Activated CD4-positive, alpha-beta T cell treated with anti-CD3 and anti-CD28 coated beads, Interleukin-2, amount 10 ng/mL, durations not matched to agents 7 days and 5 days (primary cell): ENCODE measurements around the gene NPW. TPM values are rescaled to one million over a fixed set of nuclear protein-coding genes. Genes with fewer than 3 reads are reported as not detected.

ENCODE experiments used
- CTCF ChIA-PET: fragments of 350-600 bp; sonication (Branson Sonifier 250); formaldehyde crosslinking; loops from one replicate; lab custom pipeline; 2021; ENCODE audit warnings: antibody characterized with exemption; lab: Charles Lee
- POLR2A ChIA-PET: fragments of 350-600 bp; sonication (Branson Sonifier 250); formaldehyde crosslinking; loops from one replicate; lab custom pipeline; 2021; ENCODE audit warnings: antibody characterized with exemption; lab: Charles Lee
- DNase-seq: peaks from one replicate; pipeline ENCODE4 v3.0.0-alpha.2; 2020
- H3K27ac Mint-ChIP-seq: one replicate; pipeline ENCODE4 v1.8.0; 2021; ENCODE audit warnings: mild to moderate bottlenecking, moderate library complexity, mixed read lengths
- H3K27me3 Mint-ChIP-seq: one replicate; pipeline ENCODE4 v1.8.0; 2021; ENCODE audit warnings: mixed read lengths
- H3K36me3 Mint-ChIP-seq: one replicate; pipeline ENCODE4 v1.8.0; 2021; ENCODE audit warnings: low read depth, mixed read lengths
- H3K4me1 Mint-ChIP-seq: one replicate; pipeline ENCODE4 v1.8.0; 2021; ENCODE audit warnings: mixed read lengths
- H3K4me3 Mint-ChIP-seq: one replicate; pipeline ENCODE4 v1.8.0; 2021; ENCODE audit warnings: mild to moderate bottlenecking, moderate library complexity, mixed read lengths
- H3K9me3 Mint-ChIP-seq: one replicate; pipeline ENCODE4 v1.8.0; 2021; ENCODE audit warnings: mixed read lengths
- total RNA-seq, 2 experiments: library from RNA; stranded (reverse); gene quantifications; one replicate each; pipeline ENCODE4 v1.2.3, GENCODE V29; 2021

Gene NPW
- total RNA-seq, 2 experiments from 2014 or later = 0.42 to 0.69 TPM

DNA sequence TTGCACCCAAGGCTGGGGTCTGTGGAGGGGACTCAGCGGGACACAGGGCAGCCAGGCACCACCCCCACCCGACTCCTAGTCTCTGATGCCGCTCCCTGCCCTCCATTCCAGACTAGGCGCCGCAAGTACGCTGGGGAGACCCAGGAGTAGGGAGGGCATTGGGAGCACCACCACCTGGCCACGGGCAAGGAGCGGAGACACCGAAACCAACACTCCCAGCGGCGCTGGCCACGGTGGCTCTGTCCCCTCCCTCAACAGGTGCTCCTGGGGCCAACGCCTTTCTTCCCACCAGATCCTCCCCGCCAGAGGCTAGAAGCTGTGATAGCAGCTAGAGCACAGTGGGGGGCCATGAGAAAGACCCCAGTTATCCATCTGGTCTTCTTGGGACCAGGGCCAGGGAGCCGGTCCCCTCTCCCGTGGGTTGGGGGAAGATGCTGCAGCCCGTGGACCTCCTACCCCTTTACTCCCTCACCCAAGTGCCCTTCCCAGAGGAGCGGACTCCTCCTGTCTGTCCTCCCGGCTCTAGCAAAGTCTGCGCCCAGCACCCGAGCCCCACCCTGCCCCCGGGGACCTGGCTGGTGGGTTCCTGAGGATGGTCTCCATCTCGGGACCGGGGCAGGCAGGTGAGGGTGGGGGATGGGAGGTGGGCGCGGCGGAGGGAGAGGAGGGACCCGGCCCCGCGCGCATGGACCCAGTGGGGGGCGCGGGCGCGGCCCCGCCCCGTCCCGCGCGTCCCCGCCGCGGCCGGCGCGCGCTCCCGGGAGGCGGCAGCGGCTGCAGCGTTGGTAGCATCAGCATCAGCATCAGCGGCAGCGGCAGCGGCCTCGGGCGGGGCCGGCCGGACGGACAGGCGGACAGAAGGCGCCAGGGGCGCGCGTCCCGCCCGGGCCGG lies 30.1 kb upstream of the NPW start, which contains the start of gene SYNGR3:
SYNGR3 (plus strand) TSS at position 762 of the 892 bp plus-strand sequence. CDS start 133 bp downstream, outside the sequence.
- H3K4me1 Mint-ChIP-seq = peaks cover 27% of the 10 kb centered on the region
- DNase-seq = no peak
- peaks cover 21% of the 10 kb centered on the region for H3K27me3 Mint-ChIP-seq
- peaks cover 4% of the 10 kb centered on the region for H3K36me3 Mint-ChIP-seq
- POLR2A ChIA-PET = no interaction called here
- peak within 1 kb of the TSS; percentile 61 for H3K4me3 Mint-ChIP-seq
- H3K27ac Mint-ChIP-seq = no peak within 1 kb of the TSS
- CTCF ChIA-PET = no interaction called here
- H3K9me3 Mint-ChIP-seq = no peaks in the 10 kb centered on the region

DNA sequence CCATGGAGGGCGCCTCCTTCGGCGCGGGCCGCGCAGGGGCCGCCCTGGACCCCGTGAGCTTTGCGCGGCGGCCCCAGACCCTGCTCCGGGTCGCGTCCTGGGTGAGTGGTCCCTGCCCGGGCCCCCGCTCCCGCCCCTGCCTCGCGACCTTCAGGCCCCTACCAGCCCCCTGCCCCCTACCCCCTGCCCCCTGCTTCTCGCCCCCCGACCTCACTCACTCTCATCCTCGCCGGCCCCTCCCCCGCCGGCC lies 29.6 kb upstream of the NPW start:
- no peak for DNase-seq
- peaks cover 4% of the 10 kb centered on the region for H3K36me3 Mint-ChIP-seq
- H3K9me3 Mint-ChIP-seq = no peaks in the 10 kb centered on the region
- H3K4me1 Mint-ChIP-seq = peaks cover 23% of the 10 kb centered on the region
- ChIA-PET POLR2A (no interaction called here), CTCF (interaction anchor here (1.5 kb wide), 1 partner anchor 14 kb away, joined by 3 read pairs; no protein-coding TSS in a partner anchor)
- no peak overlapping the region for H3K4me3 Mint-ChIP-seq
- no peak overlapping the region for H3K27ac Mint-ChIP-seq
- peaks cover 21% of the 10 kb centered on the region for H3K27me3 Mint-ChIP-seq

DNA sequence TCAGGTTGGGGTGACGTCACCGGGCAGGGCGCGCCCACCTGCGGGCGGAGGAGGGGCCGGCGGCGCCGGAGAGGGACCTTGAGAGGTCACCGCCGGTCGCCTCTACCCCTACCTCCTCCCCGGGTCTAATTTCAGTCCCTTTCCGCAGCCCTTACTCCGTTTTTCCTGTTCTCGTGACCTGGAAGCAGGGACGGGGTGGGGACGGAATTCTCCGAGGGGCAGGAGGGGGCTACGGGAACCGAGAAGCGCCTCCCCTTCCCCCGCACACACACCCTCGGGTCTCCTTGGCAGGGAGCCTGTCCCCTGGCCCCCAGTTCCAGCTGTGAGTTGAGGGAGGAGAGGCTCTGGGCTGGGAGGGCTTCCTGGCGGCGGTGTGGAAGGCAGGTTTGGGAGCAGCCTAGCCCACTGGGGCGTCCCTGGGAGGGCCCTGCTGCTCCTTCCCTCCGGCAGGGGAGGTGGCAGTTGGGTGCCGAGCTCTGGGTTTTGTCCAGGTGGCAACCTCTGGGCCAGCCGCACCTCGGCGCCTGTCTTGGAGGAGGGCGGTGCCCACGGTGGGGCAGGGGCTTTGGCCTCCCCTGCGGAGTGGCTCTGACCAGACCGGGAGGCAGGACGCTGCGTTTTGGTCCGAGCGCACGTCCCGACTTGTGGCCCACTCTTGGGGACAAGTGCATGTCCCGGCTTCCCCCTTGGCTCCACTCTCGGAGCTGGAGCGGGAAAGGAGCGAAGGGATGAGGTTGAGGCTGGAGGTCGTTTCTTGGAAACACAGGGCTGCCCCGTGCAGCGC lies 29.0 kb upstream of the NPW start:
- ChIA-PET CTCF (interaction anchor here (1.5 kb wide), 1 partner anchor 13 kb away, joined by 3 read pairs; no protein-coding TSS in a partner anchor), POLR2A (no interaction called here)
- Mint-ChIP-seq H3K27ac (peak overlapping the region; percentile 80), H3K27me3 (peaks cover 21% of the 10 kb centered on the region), H3K4me3 (peak overlapping the region; percentile 61), H3K9me3 (no peaks in the 10 kb centered on the region), H3K4me1 (peaks cover 20% of the 10 kb centered on the region), H3K36me3 (peaks cover 4% of the 10 kb centered on the region)
- no peak for DNase-seq

DNA sequence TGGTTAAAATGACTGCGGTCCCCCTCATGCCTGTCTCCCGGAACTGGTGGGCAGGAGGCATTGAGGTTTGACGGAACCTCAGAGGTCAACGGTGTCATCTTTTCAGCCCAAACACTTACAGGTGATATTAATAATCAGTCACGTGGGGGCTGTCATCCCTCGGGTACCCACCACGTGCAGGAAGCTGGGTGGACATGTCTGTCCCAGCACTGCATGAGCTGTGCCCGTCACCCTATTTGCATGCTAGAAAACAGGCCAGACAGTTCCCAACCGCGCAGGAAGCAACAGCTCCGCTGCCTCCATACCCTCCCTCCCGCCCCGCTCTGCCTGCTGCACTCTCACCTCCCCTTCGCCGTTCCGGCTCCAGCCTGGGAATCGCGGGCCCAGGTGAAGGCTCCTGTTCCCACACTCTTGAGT lies 28.4 kb upstream of the NPW start:
- peak overlapping the region; percentile 80 for H3K27ac Mint-ChIP-seq
- H3K9me3 Mint-ChIP-seq = no peaks in the 10 kb centered on the region
- ChIA-PET POLR2A (interaction anchor here (0.6 to 1.4 kb wide), 2 partner anchors 149 to 164 kb away, joined by 3 read pairs; partner anchors contain the start of gene TRAF7), CTCF (interaction anchor here (1.5 kb wide), 1 partner anchor 13 kb away, joined by 3 read pairs; no protein-coding TSS in a partner anchor)
- peaks cover 4% of the 10 kb centered on the region for H3K36me3 Mint-ChIP-seq
- H3K27me3 Mint-ChIP-seq = peaks cover 21% of the 10 kb centered on the region
- H3K4me3 Mint-ChIP-seq = peak overlapping the region; percentile 61
- peaks cover 21% of the 10 kb centered on the region for H3K4me1 Mint-ChIP-seq
- peak; percentile 49 for DNase-seq

DNA sequence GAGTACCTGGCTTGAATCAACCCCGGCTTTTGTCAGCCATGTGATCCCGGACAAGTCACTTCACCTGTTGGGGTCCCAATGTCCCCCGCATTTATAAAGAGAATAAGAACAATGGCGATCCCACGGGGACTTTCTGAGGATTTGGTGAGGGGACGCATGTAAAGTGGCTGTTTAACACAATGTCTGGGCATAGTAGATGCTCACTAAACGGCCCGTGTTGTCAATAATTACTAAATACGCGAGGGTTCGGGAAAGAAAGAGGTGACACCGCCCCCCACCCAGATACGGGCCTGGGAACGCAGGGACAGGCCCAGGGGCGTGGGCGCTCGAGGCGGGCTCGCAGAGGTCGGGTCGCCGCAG lies 28.0 kb upstream of the NPW start:
- ChIA-PET CTCF (interaction anchor here (0.6 to 5.0 kb wide), 3 partner anchors 12 to 149 kb away, joined by 3 to 36 read pairs (median 3); no protein-coding TSS in a partner anchor), POLR2A (interaction anchor here (0.6 to 1.4 kb wide), 2 partner anchors 149 to 164 kb away, joined by 3 read pairs; partner anchors contain the start of gene TRAF7)
- H3K9me3 Mint-ChIP-seq = no peaks in the 10 kb centered on the region

DNA sequence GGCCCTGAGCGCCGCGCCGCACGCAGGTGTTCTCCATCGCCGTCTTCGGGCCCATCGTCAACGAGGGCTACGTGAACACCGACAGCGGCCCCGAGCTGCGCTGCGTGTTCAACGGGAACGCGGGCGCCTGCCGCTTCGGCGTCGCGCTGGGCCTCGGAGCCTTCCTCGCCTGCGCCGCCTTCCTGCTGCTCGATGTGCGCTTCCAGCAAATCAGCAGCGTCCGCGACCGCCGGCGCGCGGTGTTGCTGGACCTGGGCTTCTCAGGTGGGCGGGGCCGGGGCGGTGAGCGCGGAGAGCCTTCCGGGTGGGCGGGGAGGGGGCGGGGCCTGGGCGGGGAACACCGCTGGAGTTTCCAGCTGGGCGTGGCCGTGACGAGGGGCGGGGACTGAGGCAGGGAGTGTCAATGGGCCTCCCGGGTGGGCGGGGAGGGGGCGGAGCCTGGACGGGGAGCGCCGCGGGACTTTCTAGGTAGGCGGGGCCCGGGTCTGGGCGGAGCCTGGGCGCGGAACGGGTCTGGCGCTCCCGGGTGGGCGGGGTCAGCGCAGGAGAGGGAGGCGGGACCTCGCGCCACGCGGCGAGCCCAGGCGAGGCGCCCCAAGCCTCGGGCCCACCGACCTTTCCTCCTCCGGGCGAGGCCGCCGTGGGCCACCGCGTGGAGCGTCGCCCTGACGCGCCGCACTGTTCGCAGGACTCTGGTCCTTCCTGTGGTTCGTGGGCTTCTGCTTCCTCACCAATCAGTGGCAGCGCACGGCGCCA lies 27.5 kb upstream of the NPW start:
- Mint-ChIP-seq H3K36me3 (no peaks in the 10 kb centered on the region), H3K4me1 (peaks cover 26% of the 10 kb centered on the region), H3K4me3 (peak overlapping the region; percentile 40), H3K27ac (peak overlapping the region; percentile 13), H3K27me3 (peaks cover 21% of the 10 kb centered on the region), H3K9me3 (no peaks in the 10 kb centered on the region)
- POLR2A ChIA-PET = interaction anchor here (1.4 kb wide), 1 partner anchor 163 kb away, joined by 3 read pairs; the partner anchor contains the start of gene TRAF7
- DNase-seq = peak; percentile 98
- CTCF ChIA-PET = interaction anchor here (0.6 to 5.0 kb wide), 2 partner anchors 12 to 148 kb away, joined by 3 to 36 read pairs; no protein-coding TSS in a partner anchor

More for the DNA sequence above, 28.0 kb upstream of the NPW start:
- peaks cover 3% of the 10 kb centered on the region for H3K36me3 Mint-ChIP-seq
- no peak for DNase-seq
- peak overlapping the region; percentile 61 for H3K4me3 Mint-ChIP-seq
- peaks cover 21% of the 10 kb centered on the region for H3K27me3 Mint-ChIP-seq
- peak overlapping the region; percentile 80 for H3K27ac Mint-ChIP-seq
- peaks cover 23% of the 10 kb centered on the region for H3K4me1 Mint-ChIP-seq

DNA sequence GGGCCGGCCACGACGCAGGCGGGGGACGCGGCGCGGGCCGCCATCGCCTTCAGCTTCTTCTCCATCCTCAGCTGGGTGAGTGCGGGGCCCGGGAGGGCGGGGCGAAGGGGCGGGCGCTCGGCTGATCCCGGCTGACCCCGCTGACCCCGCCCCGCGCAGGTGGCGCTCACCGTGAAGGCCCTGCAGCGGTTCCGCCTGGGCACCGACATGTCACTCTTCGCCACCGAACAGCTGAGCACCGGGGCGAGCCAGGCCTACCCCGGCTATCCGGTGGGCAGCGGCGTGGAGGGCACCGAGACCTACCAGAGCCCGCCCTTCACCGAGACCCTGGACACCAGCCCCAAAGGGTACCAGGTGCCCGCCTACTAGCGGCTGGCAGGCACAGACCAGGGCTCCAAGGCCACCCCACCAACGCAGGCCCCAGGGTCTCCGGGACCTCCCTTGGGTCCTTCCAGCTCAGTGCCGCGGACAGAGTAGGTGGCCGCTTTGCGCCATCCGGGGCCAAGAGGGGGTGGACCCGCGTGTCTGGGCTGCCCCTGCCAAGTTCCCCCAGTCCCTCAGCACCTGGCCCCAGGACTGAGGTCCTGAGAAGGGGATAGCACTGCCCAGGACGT lies 26.8 kb upstream of the NPW start:
- ChIA-PET CTCF (interaction anchor here (0.9 to 5.0 kb wide), 2 partner anchors 12 to 30 kb away, joined by 3 to 36 read pairs; no protein-coding TSS in a partner anchor), POLR2A (interaction anchor here (1.4 kb wide), 1 partner anchor 163 kb away, joined by 3 read pairs; the partner anchor contains the start of gene TRAF7)
- H3K27ac Mint-ChIP-seq = no peak overlapping the region

DNA sequence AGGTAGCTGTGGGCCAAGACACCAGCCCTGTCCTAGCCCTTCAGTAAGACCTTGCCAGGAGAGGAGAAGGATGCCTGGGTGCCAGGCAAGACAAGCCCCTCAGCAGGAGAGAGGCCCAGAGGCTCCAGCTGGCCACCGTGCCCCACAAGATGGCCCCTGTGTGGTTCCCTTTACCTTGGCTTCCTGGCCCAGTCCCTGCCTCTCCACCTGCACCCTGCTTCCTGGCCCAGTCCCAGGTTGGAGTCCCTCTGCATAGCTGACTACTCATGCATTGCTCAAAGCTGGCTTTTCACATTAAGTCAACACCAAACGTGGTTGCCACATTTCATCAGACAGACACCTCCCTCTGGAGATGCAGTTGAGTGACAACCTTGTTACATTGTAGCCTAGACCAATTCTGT lies 25.9 kb upstream of the NPW start:
- Mint-ChIP-seq H3K27ac (peak overlapping the region; percentile 80), H3K4me1 (peaks cover 24% of the 10 kb centered on the region)
- POLR2A ChIA-PET = interaction anchor here (0.9 kb wide), 1 partner anchor 160 kb away, joined by 3 read pairs; no protein-coding TSS in a partner anchor

More for the DNA sequence above, 26.8 kb upstream of the NPW start:
- Mint-ChIP-seq H3K36me3 (peaks cover 3% of the 10 kb centered on the region), H3K4me3 (no peak overlapping the region), H3K9me3 (no peaks in the 10 kb centered on the region), H3K4me1 (peaks cover 26% of the 10 kb centered on the region), H3K27me3 (peaks cover 21% of the 10 kb centered on the region)
- DNase-seq = no peak

DNA sequence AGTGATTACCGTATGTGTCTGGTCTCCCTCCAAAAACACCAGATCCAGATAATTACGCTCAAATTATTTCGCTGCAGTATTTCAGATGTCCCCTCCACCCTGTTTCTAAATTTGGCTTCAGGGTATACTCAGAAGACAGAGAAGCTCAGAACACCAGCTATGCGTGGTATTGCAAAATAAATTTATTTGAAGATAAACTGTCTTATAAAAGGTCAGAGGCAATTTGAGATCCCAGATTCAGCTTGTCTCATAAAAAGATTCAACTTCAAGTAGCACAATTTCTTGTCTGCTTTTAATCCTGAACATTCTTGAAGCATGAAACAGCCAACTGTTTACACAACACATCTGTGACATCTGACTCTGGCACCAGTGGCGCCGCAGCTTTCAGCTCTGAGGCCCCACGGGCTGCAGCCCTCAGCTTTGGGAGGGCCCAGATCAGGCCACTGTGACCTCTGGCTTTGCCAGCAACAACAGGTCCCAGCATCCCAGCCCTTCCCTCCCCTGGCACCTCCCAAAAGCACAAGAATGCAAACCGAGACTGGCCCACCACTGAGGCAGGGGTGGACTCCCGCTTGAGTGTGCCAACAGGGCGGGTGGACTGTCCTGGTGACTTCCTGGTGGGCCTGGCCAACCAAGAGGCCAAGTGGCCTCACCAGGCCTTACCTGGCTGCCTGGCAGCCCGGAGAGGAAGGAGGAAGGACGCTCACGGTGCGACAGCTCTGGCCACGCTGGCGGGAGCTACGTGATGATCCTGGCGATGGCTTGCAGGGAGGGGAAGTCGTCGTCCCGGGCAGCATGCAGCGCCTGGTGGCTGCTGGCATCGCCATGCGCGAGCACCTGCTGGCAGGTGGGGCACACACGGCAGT lies 21.9 kb upstream of the NPW start:
- Mint-ChIP-seq H3K36me3 (peaks cover 19% of the 10 kb centered on the region), H3K9me3 (no peaks in the 10 kb centered on the region), H3K27ac (no peak overlapping the region), H3K4me1 (peaks cover 13% of the 10 kb centered on the region), H3K27me3 (no peaks in the 10 kb centered on the region), H3K4me3 (no peak overlapping the region)
- CTCF ChIA-PET = interaction anchor here (1.2 kb wide), 1 partner anchor 143 kb away, joined by 5 read pairs; no protein-coding TSS in a partner anchor
- POLR2A ChIA-PET = no interaction called here
- no peak for DNase-seq

More for the DNA sequence above, 25.9 kb upstream of the NPW start:
- Mint-ChIP-seq H3K27me3 (peaks cover 16% of the 10 kb centered on the region), H3K36me3 (peaks cover 9% of the 10 kb centered on the region), H3K4me3 (no peak overlapping the region), H3K9me3 (no peaks in the 10 kb centered on the region)
- CTCF ChIA-PET = interaction anchor here (0.9 to 5.0 kb wide), 5 partner anchors 10 to 29 kb away, joined by 3 to 36 read pairs (median 4); partner anchors contain the start of genes GFER and ZNF598
- no peak for DNase-seq

DNA sequence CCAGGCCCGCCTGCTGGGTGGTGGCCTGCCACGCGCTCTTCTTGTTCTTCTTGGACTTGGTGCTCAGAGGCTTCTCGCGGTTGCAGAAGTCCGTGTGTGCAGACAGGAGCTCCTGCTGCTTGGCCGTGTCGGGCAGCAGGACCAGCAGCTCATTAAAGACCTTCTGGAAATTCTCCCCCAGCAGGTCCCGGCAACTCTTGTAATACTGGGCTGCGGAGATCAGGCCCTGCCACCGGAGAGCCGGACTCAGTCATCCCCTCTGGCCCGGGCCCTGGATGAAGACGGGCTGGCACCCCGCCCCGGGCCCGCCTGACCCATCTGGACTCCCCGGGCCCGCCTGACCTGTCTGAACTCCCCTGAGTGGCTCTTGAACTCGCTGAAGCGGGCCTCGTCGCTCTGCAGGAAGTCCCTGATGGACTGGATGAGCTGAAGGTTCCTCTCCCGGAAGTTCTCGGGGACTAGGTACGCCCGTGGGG lies 21.2 kb upstream of the NPW start:
- no peaks in the 10 kb centered on the region for H3K9me3 Mint-ChIP-seq
- POLR2A ChIA-PET = no interaction called here
- peaks cover 19% of the 10 kb centered on the region for H3K36me3 Mint-ChIP-seq
- H3K27me3 Mint-ChIP-seq = no peaks in the 10 kb centered on the region
- no peak for DNase-seq
- CTCF ChIA-PET = interaction anchor here (1.2 kb wide), 2 partner anchors 15 to 17 kb away, joined by 3 read pairs; partner anchors contain the start of genes GFER and NOXO1
- H3K27ac Mint-ChIP-seq = no peak overlapping the region
- H3K4me1 Mint-ChIP-seq = peaks cover 11% of the 10 kb centered on the region
- H3K4me3 Mint-ChIP-seq = no peak overlapping the region
